ENCODE results near the gene FIGNL1.

Gene FIGNL1

DNA sequence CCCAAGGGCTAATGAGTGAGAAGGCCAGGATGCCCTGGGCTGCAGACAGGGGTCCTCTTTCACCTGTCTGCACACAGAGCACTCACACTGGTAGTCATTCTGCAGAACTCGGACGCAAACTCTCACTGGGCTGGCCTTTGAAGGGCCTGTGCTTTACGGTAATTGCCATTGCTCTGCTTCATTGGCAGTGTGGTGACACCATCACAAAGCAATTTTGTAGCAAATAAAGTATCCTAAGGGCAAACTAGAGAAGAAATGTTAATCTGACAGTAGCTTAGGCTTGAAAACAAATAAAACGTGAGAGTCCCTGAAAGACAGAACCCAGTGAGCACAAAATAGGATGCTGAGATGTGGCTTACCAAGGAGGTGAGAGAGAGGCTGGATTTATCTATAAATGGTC, 30.6 kb upstream of the FIGNL1 start:
- Histone ChIP-seq H3K36me3 (ENCODE audit: insufficient read depth, low read depth, low read length) (no peaks in the 10 kb centered on the region), H3K4me3 (ENCODE audit: low read length) (no peak overlapping the region), H3K4me1 (ENCODE audit: insufficient read depth, low read length) (no peaks in the 10 kb centered on the region), H3K27me3 (ENCODE audit: insufficient read depth, low read length) (no peaks in the 10 kb centered on the region), H3K9ac (ENCODE audit: low read depth, low read length) (no peak overlapping the region), H3K9me3 (ENCODE audit: insufficient read depth, low read depth, low read length) (no peaks in the 10 kb centered on the region), H3K27ac (ENCODE audit: low read length) (no peak overlapping the region)

DNA sequence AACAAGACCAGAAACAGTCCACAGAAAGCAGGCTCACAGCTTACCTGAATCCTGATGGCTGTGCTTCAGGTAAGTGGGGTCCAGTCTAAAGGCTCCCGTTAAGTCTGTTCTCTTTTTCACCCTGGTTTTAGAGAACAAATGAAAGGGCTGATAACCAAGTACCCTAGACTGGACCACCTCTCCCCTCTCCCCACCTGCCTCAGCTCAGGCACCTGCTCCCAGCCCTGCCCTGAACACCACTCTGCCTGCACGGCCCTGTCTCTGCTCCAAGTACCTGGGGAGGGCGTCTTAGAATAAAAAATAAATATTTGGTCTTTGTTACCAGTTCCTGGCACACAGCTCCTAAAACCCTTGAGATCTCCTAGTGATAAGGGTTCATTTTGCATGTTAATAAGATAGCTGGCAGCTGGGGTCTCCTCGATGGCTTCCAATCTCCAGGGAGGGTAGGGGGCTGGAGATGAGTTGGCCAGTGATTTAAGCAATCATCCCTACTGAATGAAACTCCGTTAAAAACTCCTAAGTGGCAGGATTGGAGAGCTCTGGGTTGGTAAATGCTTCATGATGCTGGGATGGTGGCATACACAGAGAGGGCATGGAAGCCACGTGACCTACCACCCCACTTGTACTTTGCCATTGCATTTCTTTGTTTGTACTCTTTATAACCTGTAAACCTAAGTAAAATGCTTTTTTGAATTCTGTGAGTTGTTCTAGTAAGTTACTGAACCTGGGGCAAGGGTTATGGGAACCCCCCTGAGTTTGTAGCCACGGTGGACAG, 29.8 kb upstream of the FIGNL1 start:
- Histone ChIP-seq H3K27me3 (ENCODE audit: insufficient read depth, low read length) (no peaks in the 10 kb centered on the region), H3K9ac (ENCODE audit: low read depth, low read length) (no peak overlapping the region), H3K36me3 (ENCODE audit: insufficient read depth, low read depth, low read length) (no peaks in the 10 kb centered on the region), H3K4me1 (ENCODE audit: insufficient read depth, low read length) (no peaks in the 10 kb centered on the region), H3K27ac (ENCODE audit: low read length) (no peak overlapping the region), H3K4me3 (ENCODE audit: low read length) (no peak overlapping the region), H3K9me3 (ENCODE audit: insufficient read depth, low read depth, low read length) (no peaks in the 10 kb centered on the region)

DNA sequence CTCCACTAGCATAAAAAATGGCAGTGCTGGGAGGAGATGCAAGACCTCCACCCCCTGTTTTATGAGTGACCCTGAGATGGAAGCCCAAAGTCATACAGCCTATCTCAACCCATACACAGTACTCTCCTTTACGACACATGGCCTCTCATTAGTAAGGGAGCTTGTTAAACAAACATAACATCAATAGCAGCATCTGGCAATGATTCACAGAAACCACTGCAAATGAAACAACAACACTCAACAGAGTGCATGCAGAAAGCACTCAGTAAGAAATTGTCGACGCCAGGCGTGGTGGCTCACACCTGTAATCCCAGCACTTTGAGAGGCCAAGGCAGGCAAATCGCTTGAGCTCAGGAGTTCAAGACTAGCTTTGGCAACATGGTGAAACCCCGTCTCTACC, 27.5 kb upstream of the FIGNL1 start:
- Histone ChIP-seq H3K27me3 (ENCODE audit: insufficient read depth, low read length) (no peaks in the 10 kb centered on the region), H3K4me1 (ENCODE audit: insufficient read depth, low read length) (no peaks in the 10 kb centered on the region), H3K27ac (ENCODE audit: low read length) (no peak overlapping the region), H3K9me3 (ENCODE audit: insufficient read depth, low read depth, low read length) (no peaks in the 10 kb centered on the region), H3K9ac (ENCODE audit: low read depth, low read length) (no peak overlapping the region), H3K4me3 (ENCODE audit: low read length) (no peak overlapping the region), H3K36me3 (ENCODE audit: insufficient read depth, low read depth, low read length) (no peaks in the 10 kb centered on the region)

DNA sequence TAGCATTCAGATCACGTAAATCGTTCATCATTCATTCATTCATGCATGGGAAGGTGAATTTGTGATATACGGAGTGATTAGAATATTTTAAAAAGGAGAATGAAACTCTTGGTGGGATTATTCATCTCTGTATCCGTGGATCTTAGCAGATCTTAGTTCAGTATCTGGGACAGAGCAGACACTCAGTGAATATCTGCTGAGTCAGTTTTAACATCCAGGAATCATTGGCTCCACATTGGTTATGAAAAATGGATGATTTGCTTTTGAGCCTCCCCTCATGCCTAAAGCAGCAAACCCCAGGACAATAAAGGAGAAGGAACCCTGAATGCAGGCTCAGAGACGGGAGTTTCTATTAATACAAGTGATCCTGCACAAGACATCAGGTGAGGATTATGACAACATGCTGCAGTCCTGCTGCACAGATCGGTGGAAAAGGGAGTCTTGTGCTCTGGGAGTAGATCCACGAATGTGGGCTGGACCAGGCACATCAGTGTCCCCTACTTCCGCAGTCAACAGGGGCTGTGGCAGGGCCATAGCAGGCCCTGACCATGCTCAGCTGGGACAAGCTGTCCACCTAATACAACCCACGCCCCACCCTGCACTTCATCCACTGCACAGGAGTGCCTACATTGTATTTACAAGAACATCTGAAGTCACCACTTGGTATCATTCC, 26.9 kb upstream of the FIGNL1 start:
- Histone ChIP-seq H3K4me3 (ENCODE audit: low read length) (no peak overlapping the region), H3K36me3 (ENCODE audit: insufficient read depth, low read depth, low read length) (no peaks in the 10 kb centered on the region), H3K4me1 (ENCODE audit: insufficient read depth, low read length) (no peaks in the 10 kb centered on the region), H3K9ac (ENCODE audit: low read depth, low read length) (no peak overlapping the region), H3K27me3 (ENCODE audit: insufficient read depth, low read length) (no peaks in the 10 kb centered on the region), H3K9me3 (ENCODE audit: insufficient read depth, low read depth, low read length) (no peaks in the 10 kb centered on the region), H3K27ac (ENCODE audit: low read length) (no peak overlapping the region)

DNA sequence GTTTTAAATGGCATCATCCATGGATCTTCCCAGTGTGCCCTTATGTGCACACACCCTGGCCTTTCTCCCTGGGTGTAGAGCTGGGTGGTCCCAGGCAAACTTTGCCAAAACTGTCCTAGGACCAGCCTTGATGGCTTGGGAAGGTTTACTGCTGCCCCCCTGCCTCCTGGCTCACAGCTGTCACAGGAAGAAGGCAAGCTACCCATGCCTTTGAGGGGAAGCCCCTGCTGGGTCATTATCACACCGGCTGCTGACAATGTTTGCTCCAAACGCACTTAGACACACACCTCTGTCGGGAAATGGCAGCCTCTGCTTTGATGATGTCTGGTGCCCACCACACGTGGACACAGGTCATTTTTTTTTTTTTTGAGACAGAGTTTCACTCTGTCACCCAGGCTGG, 25.2 kb upstream of the FIGNL1 start:
- Histone ChIP-seq H3K9me3 (ENCODE audit: insufficient read depth, low read depth, low read length) (no peaks in the 10 kb centered on the region), H3K4me1 (ENCODE audit: insufficient read depth, low read length) (no peaks in the 10 kb centered on the region), H3K9ac (ENCODE audit: low read depth, low read length) (no peak overlapping the region), H3K4me3 (ENCODE audit: low read length) (no peak overlapping the region), H3K27ac (ENCODE audit: low read length) (no peak overlapping the region), H3K36me3 (ENCODE audit: insufficient read depth, low read depth, low read length) (no peaks in the 10 kb centered on the region), H3K27me3 (ENCODE audit: insufficient read depth, low read length) (no peaks in the 10 kb centered on the region)

DNA sequence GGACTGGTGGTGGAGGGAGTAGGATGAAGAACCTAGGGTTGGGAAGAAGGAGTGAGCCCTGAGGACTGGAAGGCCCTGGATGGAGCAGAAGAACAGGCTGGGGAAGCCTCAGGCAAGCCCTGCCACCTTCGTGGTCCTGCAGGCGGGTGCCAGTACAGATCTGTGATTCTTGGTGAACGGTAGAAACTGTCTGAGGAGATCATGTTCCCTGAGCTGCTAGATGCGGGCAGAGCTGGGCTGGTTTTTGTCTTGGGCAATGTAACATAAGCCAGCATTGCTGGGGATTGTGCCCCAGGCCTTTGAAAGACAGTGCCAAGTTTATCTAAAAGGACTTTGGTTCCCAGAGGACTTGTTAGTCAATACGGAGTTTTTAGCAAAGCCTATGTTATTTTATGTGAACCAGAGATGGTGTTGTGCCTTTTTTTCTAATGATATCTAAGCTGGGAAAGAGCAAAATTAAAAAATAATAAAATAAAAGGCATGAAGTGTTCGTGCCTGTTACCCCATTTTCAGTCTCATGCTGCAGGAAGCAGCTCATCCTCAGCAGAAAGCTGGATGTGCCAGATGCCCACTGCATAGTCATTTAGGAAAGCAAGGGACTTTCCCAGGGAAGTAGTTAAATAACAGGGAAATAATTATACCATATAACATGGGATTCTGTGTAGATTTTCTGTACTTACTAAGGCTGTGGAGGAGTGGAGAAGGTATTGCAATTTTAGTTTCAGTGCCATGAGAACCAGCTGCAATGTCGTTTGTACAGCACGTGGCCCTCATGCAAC, 24.4 kb upstream of the FIGNL1 start:
- H3K4me3 ChIP-seq (ENCODE audit: low read length), result no peak overlapping the region
- no peaks in the 10 kb centered on the region for H3K4me1 ChIP-seq (ENCODE audit: insufficient read depth, low read length)
- H3K9ac ChIP-seq (ENCODE audit: low read depth, low read length), result no peak overlapping the region
- H3K27ac ChIP-seq (ENCODE audit: low read length), result no peak overlapping the region
- no peaks in the 10 kb centered on the region for H3K27me3 ChIP-seq (ENCODE audit: insufficient read depth, low read length)
- H3K36me3 ChIP-seq (ENCODE audit: insufficient read depth, low read depth, low read length), result no peaks in the 10 kb centered on the region
- H3K9me3 ChIP-seq (ENCODE audit: insufficient read depth, low read depth, low read length), result no peaks in the 10 kb centered on the region

DNA sequence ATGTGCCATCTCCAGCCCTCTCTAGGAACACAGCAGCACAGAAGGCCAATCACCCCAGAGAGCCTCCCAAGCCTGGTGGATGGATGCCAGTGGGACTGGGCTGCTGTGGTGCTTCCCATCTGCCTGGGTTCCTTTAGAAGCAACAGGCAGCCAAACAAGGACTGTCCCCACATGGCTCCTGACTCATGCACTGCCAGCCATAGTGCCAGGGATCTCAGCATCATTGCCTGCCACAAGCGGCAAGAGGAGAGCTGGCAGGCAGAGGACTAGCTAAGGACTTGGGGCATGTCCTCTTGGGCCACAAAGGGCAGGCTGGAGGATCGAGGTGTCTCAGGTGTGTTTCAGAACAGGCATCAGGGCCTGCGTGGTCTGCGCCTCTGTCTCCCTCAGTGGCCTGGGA, 23.4 kb upstream of the FIGNL1 start:
- no peaks in the 10 kb centered on the region for H3K4me1 ChIP-seq (ENCODE audit: insufficient read depth, low read length)
- H3K36me3 ChIP-seq (ENCODE audit: insufficient read depth, low read depth, low read length), result no peaks in the 10 kb centered on the region
- no peak overlapping the region for H3K9ac ChIP-seq (ENCODE audit: low read depth, low read length)
- no peak overlapping the region for H3K27ac ChIP-seq (ENCODE audit: low read length)
- H3K4me3 ChIP-seq (ENCODE audit: low read length), result no peak overlapping the region
- H3K27me3 ChIP-seq (ENCODE audit: insufficient read depth, low read length), result peaks cover 2% of the 10 kb centered on the region
- no peaks in the 10 kb centered on the region for H3K9me3 ChIP-seq (ENCODE audit: insufficient read depth, low read depth, low read length)

DNA sequence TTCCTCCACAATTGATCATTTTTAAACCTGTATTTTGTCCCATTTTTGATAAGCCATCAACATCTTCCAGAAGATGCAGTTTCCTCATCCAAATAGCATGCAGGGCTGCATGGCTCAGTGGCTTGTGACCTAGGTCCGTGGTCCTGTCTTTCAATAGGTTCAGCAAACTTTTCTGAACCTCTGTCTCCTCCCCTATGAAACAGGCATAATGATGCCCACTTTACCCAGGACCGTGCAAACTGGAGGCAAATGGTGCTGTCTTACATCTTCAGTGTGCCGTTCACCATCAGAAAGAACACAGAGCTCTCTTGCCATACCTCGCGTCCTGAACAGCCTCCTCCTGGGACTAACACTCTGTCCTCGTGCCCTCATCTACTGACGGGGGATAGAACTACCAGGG, 22.3 kb upstream of the FIGNL1 start:
- peaks cover 13% of the 10 kb centered on the region for H3K27me3 ChIP-seq (ENCODE audit: insufficient read depth, low read length)
- H3K27ac ChIP-seq (ENCODE audit: low read length), result no peak overlapping the region
- H3K36me3 ChIP-seq (ENCODE audit: insufficient read depth, low read depth, low read length), result no peaks in the 10 kb centered on the region
- no peaks in the 10 kb centered on the region for H3K4me1 ChIP-seq (ENCODE audit: insufficient read depth, low read length)
- H3K4me3 ChIP-seq (ENCODE audit: low read length), result no peak overlapping the region
- H3K9ac ChIP-seq (ENCODE audit: low read depth, low read length), result no peak overlapping the region
- no peaks in the 10 kb centered on the region for H3K9me3 ChIP-seq (ENCODE audit: insufficient read depth, low read depth, low read length)

DNA sequence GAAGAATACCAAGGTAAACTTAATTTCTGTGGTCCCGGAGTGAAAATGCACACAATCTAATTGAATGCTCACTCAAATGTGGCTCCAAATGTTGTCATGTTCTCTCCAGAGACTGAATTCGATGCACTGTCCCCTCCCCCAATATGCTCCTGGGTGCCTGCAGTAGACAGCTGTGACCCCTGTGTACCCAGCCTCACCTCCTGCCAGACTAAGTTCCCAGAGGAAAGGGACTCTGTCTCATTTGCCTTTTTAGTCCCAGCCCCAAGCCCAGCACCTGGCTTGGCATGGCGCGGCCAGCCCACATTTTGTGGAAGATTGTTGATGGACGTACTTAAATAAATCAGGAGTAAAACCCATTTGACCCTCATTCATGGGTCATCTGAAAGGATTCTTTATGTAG, 21.8 kb upstream of the FIGNL1 start:
- no peak overlapping the region for H3K27ac ChIP-seq (ENCODE audit: low read length)
- H3K27me3 ChIP-seq (ENCODE audit: insufficient read depth, low read length), result peaks cover 18% of the 10 kb centered on the region
- H3K4me1 ChIP-seq (ENCODE audit: insufficient read depth, low read length), result no peaks in the 10 kb centered on the region
- H3K9ac ChIP-seq (ENCODE audit: low read depth, low read length), result no peak overlapping the region
- H3K36me3 ChIP-seq (ENCODE audit: insufficient read depth, low read depth, low read length), result no peaks in the 10 kb centered on the region
- H3K4me3 ChIP-seq (ENCODE audit: low read length), result no peak overlapping the region
- no peaks in the 10 kb centered on the region for H3K9me3 ChIP-seq (ENCODE audit: insufficient read depth, low read depth, low read length)

DNA sequence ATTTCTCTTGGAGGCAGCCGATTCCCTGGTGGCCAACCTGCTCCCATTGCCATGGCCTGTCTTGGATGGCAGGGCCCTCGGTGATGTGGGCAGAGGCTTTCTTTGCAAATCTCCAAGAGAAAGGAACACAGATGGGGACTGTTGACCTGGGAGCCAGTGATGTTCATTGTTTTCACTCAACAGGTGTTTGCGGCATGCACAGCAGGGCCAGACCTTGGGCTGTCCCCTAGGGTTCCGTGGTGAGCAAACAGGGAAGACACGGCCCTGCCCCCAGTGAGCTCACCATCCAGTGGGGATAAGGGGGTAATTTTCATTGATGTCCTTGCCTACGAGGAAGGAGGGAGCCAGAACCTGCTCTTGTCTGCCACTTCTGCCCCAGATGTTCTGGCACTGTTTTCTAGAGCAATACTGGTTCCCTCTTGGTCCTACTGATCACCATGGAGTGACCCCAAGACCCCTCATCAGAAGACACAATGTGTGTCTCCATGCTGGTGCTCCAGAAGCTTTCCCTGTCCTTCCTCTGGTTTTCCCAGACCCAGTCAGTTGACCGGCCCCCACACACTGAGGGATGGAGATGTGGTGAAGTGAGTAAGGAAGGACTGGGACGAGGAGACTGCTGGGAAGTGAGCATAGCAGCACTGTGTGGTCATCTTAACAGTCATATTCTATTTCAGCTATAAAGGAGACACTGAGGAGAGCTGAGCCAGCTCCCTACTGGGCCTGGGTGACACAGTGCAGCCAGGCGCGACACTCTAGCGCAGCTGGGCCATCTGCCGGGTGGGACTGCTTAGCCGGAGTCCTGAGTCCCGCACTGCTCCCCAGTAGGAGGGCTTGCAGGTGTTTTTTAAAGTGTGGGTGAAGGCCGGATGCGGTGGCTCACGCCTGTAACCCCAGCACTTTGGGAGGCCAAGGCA, 20.4 kb upstream of the FIGNL1 start:
- no peak overlapping the region for H3K4me3 ChIP-seq (ENCODE audit: low read length)
- no peaks in the 10 kb centered on the region for H3K36me3 ChIP-seq (ENCODE audit: insufficient read depth, low read depth, low read length)
- H3K27me3 ChIP-seq (ENCODE audit: insufficient read depth, low read length), result peaks cover 25% of the 10 kb centered on the region
- H3K9ac ChIP-seq (ENCODE audit: low read depth, low read length), result no peak overlapping the region
- no peaks in the 10 kb centered on the region for H3K9me3 ChIP-seq (ENCODE audit: insufficient read depth, low read depth, low read length)
- no peak overlapping the region for H3K27ac ChIP-seq (ENCODE audit: low read length)
- H3K4me1 ChIP-seq (ENCODE audit: insufficient read depth, low read length), result no peaks in the 10 kb centered on the region

DNA sequence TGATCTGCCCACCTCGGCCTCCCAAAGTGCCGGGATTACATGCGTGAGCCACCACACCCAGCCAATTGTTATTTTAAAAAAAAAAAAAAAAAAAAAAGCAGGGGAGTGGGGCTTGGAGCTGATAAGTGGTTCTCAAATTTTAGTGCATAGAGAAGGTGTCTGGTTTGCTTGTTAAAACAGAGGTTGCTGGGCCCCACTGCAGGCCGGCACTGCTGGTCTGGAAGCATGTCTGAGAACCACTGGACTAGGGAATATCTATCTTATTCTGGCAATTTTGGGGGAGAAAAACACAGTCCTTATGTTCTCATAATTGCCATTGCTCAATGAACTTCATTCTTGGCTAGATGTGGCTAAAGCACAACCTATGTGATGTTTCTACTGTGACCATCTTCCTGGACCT, 19.0 kb upstream of the FIGNL1 start:
- no peaks in the 10 kb centered on the region for H3K9me3 ChIP-seq (ENCODE audit: insufficient read depth, low read depth, low read length)
- no peaks in the 10 kb centered on the region for H3K36me3 ChIP-seq (ENCODE audit: insufficient read depth, low read depth, low read length)
- no peaks in the 10 kb centered on the region for H3K4me1 ChIP-seq (ENCODE audit: insufficient read depth, low read length)
- H3K9ac ChIP-seq (ENCODE audit: low read depth, low read length), result no peak overlapping the region
- H3K4me3 ChIP-seq (ENCODE audit: low read length), result no peak overlapping the region
- no peak overlapping the region for H3K27ac ChIP-seq (ENCODE audit: low read length)
- H3K27me3 ChIP-seq (ENCODE audit: insufficient read depth, low read length), result peaks cover 25% of the 10 kb centered on the region
